ENCODE results near the gene RELL2.

RELL2 gene

GRCh38 chr5:141637123-141637766 is 448 bp downstream of the RELL2 start (continued):
- peak; percentile 31; the same call in 1 of the 2 replicates for TF ChIP-seq IKZF3 (tag by site-specific recombination; IDR thresholded peaks at IDR 0.05)
- no peak for TF ChIP-seq ZSCAN30 (tag by site-specific recombination; IDR thresholded peaks at IDR 0.05)
- TF ChIP-seq TCF7L2 (IDR thresholded peaks at IDR 0.05; ENCODE audit: borderline replicate concordance, low read depth, low read length), result no peak
- peak; percentile 93 for TF ChIP-seq ZBTB26 (tag by site-specific recombination; optimal IDR thresholded peaks at IDR 0.05)
- TF ChIP-seq ZBTB21 (tag by site-specific recombination; IDR thresholded peaks at IDR 0.05), result no peak
- no peak for TF ChIP-seq ZNF280C (tag by site-specific recombination; IDR thresholded peaks at IDR 0.05)
- no peak for TF ChIP-seq ZNF114 (tag by site-specific recombination; IDR thresholded peaks at IDR 0.05)
- no peak; the same call in 1 of the 2 replicates for TF ChIP-seq ZNF24 (tag by site-specific recombination; IDR thresholded peaks at IDR 0.05)
- peak; percentile 76 for TF ChIP-seq ZBTB17 (tag by site-specific recombination; IDR thresholded peaks at IDR 0.05)
- no peak for TF ChIP-seq ZNF121 (tag by site-specific recombination; IDR thresholded peaks at IDR 0.05)
- TF ChIP-seq ZNF501 (tag by site-specific recombination; IDR thresholded peaks at IDR 0.05), result 0 out of 2 replicates have a peak, but pooled peaks have one; percentile 36
- no peak for TF ChIP-seq ZNF148 (tag by site-specific recombination; IDR thresholded peaks at IDR 0.05; ENCODE audit: borderline replicate concordance)
- no peak for TF ChIP-seq ZNF132 (tag by site-specific recombination; IDR thresholded peaks at IDR 0.05; ENCODE audit: borderline replicate concordance)
- TF ChIP-seq KLF7 (tag by site-specific recombination; IDR thresholded peaks at IDR 0.05; ENCODE audit: borderline replicate concordance), result no peak
- TF ChIP-seq PATZ1 (tag by site-specific recombination; IDR thresholded peaks at IDR 0.05), result peak; percentile 64
- TF ChIP-seq ZFP37 (tag by site-specific recombination; IDR thresholded peaks at IDR 0.05), result no peak
- TF ChIP-seq ZNF768 (tag by site-specific recombination; IDR thresholded peaks at IDR 0.05), result no peak
- TF ChIP-seq EGR2 (tag by site-specific recombination; IDR thresholded peaks at IDR 0.05; ENCODE audit: low read depth), result peak; percentile 20; the same call in 1 of the 2 replicates
- no peak for TF ChIP-seq TSHZ1 (tag by site-specific recombination; IDR thresholded peaks at IDR 0.05; ENCODE audit: borderline replicate concordance)
- TF ChIP-seq KLF10 (tag by site-specific recombination; IDR thresholded peaks at IDR 0.05), result no peak
- TF ChIP-seq ZNF488 (tag by site-specific recombination; IDR thresholded peaks at IDR 0.05), result no peak
- TF ChIP-seq ZSCAN4 (tag by site-specific recombination; IDR thresholded peaks at IDR 0.05), result no peak
- no peak for TF ChIP-seq ZNF544 (tag by site-specific recombination; IDR thresholded peaks at IDR 0.05)
- TF ChIP-seq ZNF112 (tag by site-specific recombination; IDR thresholded peaks at IDR 0.05), result no peak
- no peak for TF ChIP-seq ZNF169 (tag by site-specific recombination; IDR thresholded peaks at IDR 0.05)
- peak; percentile 82 for TF ChIP-seq ZNF341 (tag by site-specific recombination; IDR thresholded peaks at IDR 0.05; ENCODE audit: low read depth)

Data from HEK293 (cell line).